Measurements from ENCODE around the gene MYBBP1A.
A peak's percentile ranks its signal among the peaks of the same experiment; 100 is the strongest.

The MYBBP1A gene

GRCh38 chr17:4565209-4566141 is 10.3 kb upstream of the MYBBP1A start:
- DNase-seq (ENCODE audit: low spot score): peak; percentile 68

GRCh38 chr17:4562015-4562969 is 7.1 kb upstream of the MYBBP1A start:
- no peak for DNase-seq (ENCODE audit: low spot score)

GRCh38 chr17:4560837-4561256 is 5.7 kb upstream of the MYBBP1A start:
- DNase-seq (ENCODE audit: low spot score): no peak

- no peak for DNase-seq (ENCODE audit: low spot score)
These were observed 5.2 kb upstream of the MYBBP1A start, which contains the start of gene GGT6 for GRCh38 chr17:4560421-4560820. Gene GGT6 (minus strand): TSS chr17:4560577. CDS start chr17:4560521, 56 bp downstream.

GRCh38 chr17:4559966-4560365 is 4.8 kb upstream of the MYBBP1A start:
- DNase-seq (ENCODE audit: low spot score): no peak

GRCh38 chr17:4559139-4559791 is 4.1 kb upstream of the MYBBP1A start:
- DNase-seq (ENCODE audit: low spot score): no peak

GRCh38 chr17:4558347-4558971 is 3.3 kb upstream of the MYBBP1A start:
- DNase-seq (ENCODE audit: low spot score): no peak

GRCh38 chr17:4557626-4558346 is 2.6 kb upstream of the MYBBP1A start:
- DNase-seq (ENCODE audit: low spot score): no peak

GRCh38 chr17:4556996-4557395 is 1.8 kb upstream of the MYBBP1A start:
- no peak for DNase-seq (ENCODE audit: low spot score)

- DNase-seq (ENCODE audit: low spot score): no peak
These were observed 932 bp upstream of the MYBBP1A start for GRCh38 chr17:4555873-4556759.

- DNase-seq (ENCODE audit: low spot score): no peak
These were observed 665 bp downstream of the MYBBP1A start for GRCh38 chr17:4554441-4554996.

- DNase-seq (ENCODE audit: low spot score): no peak
These were observed 1.5 kb downstream of the MYBBP1A start for GRCh38 chr17:4553669-4554068.

- no peak for DNase-seq (ENCODE audit: low spot score)
These were observed 3.2 kb downstream of the MYBBP1A start for GRCh38 chr17:4551796-4552525.

- DNase-seq (ENCODE audit: low spot score): no peak
These were observed 4.0 kb downstream of the MYBBP1A start for GRCh38 chr17:4551141-4551540.

GRCh38 chr17:4550534-4551039 is 4.6 kb downstream of the MYBBP1A start:
- no peak for DNase-seq (ENCODE audit: low spot score)

- no peak for DNase-seq (ENCODE audit: low spot score)
These were observed 5.2 kb downstream of the MYBBP1A start for GRCh38 chr17:4549781-4550533.

GRCh38 chr17:4548721-4549531 is 6.3 kb downstream of the MYBBP1A start:
- no peak for DNase-seq (ENCODE audit: low spot score)
